ENCODE results near the gene CYP27A1.

Gene CYP27A1

DNA sequence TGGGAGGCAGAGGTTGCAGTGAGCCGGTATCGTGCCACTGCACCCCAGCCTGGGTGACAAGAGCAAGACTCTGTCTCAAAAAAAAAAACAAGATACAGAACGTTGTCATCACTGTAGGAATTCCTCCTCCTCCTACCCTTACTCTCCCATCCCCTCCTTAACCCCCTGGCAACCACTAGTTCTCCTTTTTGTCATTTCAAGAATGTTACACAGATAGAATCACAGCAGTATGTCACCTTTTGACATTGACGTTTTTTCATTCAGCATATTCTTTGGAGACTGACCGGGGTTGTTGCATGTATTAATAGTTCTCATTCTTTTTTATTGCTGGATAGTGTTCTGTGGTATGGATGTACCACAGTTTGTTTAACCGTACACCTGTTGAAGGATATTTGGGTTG is 38.9 kb upstream of the CYP27A1 start:
- no peaks in the 10 kb centered on the region for H3K9me3 Mint-ChIP-seq
- TF ChIP-seq, protein P1, sequence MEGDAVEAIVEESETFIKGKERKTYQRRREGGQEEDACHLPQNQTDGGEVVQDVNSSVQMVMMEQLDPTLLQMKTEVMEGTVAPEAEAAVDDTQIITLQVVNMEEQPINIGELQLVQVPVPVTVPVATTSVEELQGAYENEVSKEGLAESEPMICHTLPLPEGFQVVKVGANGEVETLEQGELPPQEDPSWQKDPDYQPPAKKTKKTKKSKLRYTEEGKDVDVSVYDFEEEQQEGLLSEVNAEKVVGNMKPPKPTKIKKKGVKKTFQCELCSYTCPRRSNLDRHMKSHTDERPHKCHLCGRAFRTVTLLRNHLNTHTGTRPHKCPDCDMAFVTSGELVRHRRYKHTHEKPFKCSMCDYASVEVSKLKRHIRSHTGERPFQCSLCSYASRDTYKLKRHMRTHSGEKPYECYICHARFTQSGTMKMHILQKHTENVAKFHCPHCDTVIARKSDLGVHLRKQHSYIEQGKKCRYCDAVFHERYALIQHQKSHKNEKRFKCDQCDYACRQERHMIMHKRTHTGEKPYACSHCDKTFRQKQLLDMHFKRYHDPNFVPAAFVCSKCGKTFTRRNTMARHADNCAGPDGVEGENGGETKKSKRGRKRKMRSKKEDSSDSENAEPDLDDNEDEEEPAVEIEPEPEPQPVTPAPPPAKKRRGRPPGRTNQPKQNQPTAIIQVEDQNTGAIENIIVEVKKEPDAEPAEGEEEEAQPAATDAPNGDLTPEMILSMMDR (IDR thresholded peaks at IDR 0.05; ENCODE audit: unreplicated experiment in 3 of 3) = no peak
- no peak overlapping the region for H3K4me3 Mint-ChIP-seq
- H3K27ac Mint-ChIP-seq = no peak overlapping the region
- H3K4me1 Mint-ChIP-seq = peaks cover 15% of the 10 kb centered on the region
- H3K27me3 Mint-ChIP-seq (ENCODE audit: low read depth) = no peaks in the 10 kb centered on the region
- peaks cover 81% of the 10 kb centered on the region for H3K36me3 Mint-ChIP-seq (ENCODE audit: low read depth)

DNA sequence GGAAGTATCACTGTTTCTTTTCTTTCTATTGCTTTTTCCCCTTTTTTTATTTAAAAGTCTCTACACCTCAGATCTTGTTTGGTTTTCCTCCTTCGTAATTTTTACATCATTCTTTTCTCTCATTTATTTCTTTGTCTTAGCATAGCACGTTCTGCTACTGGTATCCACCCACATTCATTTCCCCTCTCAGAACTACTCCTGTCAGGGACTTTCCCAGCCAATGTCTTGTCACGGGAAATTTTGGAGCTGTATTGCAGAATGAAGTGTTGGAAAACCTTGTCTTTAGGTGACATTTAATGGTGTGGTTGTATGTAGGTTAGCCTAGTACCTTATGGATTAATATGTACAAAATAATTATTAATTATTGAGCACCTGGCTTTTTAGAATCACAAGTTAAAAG is 37.3 kb upstream of the CYP27A1 start:
- no peaks in the 10 kb centered on the region for H3K9me3 Mint-ChIP-seq
- H3K36me3 Mint-ChIP-seq (ENCODE audit: low read depth) = peaks cover 81% of the 10 kb centered on the region
- no peaks in the 10 kb centered on the region for H3K27me3 Mint-ChIP-seq (ENCODE audit: low read depth)
- H3K27ac Mint-ChIP-seq = no peak overlapping the region
- TF ChIP-seq, protein P1 (IDR thresholded peaks at IDR 0.05; ENCODE audit: unreplicated experiment in 3 of 3) = no peak
- H3K4me1 Mint-ChIP-seq = peaks cover 15% of the 10 kb centered on the region
- H3K4me3 Mint-ChIP-seq = no peak overlapping the region

DNA sequence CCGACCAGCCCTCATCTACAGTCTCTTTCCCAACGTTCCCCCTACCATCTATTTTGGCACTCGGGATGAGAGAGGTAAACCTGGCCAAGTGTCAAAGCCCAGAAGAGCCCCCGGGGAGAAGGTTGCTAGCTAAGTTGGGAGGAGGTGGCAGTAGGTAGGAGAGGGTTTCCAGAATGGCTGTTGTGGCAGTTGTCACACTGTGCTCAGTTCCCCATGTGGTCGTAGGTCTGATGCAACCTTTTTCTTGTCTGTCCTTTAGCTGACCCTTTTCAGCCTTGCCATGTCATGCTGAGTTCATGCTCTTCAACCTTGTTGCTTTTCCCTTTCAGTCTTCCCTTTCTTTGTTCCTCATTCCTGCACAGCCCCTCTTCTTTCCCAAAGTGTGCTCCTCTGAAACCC is 36.8 kb upstream of the CYP27A1 start:
- peaks cover 15% of the 10 kb centered on the region for H3K4me1 Mint-ChIP-seq
- H3K27ac Mint-ChIP-seq = peak overlapping the region in 1 of 3 experiments; percentile 44
- H3K36me3 Mint-ChIP-seq (ENCODE audit: low read depth) = peaks cover 82% of the 10 kb centered on the region
- no peaks in the 10 kb centered on the region for H3K9me3 Mint-ChIP-seq
- TF ChIP-seq, protein P1 (IDR thresholded peaks at IDR 0.05; ENCODE audit: unreplicated experiment in 3 of 3) = no peak
- H3K4me3 Mint-ChIP-seq = no peak overlapping the region
- no peaks in the 10 kb centered on the region for H3K27me3 Mint-ChIP-seq (ENCODE audit: low read depth)

DNA sequence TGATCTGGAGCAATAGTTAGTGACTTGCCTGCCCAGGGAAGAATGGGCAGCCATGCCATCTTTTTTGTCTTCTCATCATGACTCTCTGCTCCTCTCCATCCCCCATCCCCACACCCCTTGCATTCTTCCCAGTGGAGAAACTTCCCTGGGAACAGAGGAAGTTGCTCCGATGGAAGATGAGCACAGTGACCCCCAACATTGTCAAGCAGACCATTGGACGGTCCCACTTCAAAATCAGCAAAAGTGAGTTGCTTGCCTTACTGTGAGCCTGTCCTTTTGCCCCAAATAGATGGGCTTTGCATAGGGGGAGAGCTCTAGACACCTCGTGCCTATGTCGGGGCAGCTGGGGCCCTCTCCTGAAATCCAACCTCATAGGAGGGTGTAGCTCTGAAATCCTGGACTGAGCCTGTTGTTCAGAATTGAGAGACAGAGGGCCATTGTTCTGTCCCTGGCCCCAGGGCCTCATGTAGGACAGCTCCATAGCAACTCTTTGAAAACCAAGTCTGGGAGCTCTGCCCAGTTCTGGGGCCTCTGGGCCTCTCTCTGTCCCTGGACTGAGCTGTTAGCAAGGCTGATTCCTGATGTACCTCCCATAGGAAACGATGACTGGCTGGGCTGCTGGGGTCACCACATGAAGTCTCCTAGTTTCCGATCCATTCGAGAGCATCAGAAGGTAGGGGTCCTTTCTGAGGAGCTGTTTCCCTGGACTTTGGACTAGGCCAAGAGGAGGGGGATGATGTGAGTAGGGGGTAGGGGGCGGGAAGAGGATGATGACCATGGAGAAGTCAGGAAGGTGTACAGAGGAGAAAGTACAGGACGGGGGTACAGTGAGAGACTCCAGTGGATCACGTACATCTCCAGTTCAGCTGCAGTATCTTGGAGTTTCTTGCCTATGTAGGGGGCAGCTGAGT is 36.1 kb upstream of the CYP27A1 start:
- H3K27ac Mint-ChIP-seq = peak overlapping the region in 2 of 3 experiments; percentile 44 to 54
- TF ChIP-seq, protein P1 (IDR thresholded peaks at IDR 0.05; ENCODE audit: unreplicated experiment in 3 of 3) = no peak
- no peaks in the 10 kb centered on the region for H3K9me3 Mint-ChIP-seq
- no peaks in the 10 kb centered on the region for H3K27me3 Mint-ChIP-seq (ENCODE audit: low read depth)
- H3K4me1 Mint-ChIP-seq = peaks cover 15% of the 10 kb centered on the region
- H3K36me3 Mint-ChIP-seq (ENCODE audit: low read depth) = peaks cover 84% of the 10 kb centered on the region
- no peak overlapping the region for H3K4me3 Mint-ChIP-seq

DNA sequence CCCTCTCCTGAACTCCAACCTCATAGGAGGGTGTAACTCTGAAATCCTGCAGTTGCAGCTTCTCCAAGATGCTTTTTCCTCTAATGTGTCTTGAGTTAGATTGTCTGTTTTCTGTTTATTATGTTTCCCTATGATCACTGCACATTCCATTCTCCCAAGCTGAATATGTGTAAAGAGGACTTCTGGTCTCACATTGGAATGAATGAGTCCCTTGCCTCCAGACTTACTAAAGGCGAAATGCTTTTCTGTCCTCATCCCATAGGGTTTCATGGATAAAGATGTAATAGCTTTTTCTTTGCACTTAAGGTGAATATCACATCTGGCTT is 35.5 kb upstream of the CYP27A1 start:
- Mint-ChIP-seq H3K27ac (no peak overlapping the region), H3K27me3 (ENCODE audit: low read depth) (no peaks in the 10 kb centered on the region), H3K4me3 (no peak overlapping the region)

More for the DNA sequence above, 35.5 kb upstream of the CYP27A1 start:
- Mint-ChIP-seq H3K9me3 (no peaks in the 10 kb centered on the region), H3K36me3 (ENCODE audit: low read depth) (peaks cover 86% of the 10 kb centered on the region), H3K4me1 (peaks cover 15% of the 10 kb centered on the region)
- TF ChIP-seq, protein P1 (IDR thresholded peaks at IDR 0.05; ENCODE audit: unreplicated experiment in 3 of 3) = no peak
